Upper lobe of left lung (tissue), 6 donors: ENCODE measurements around the gene KIF25. TPM values are rescaled to one million over a fixed set of nuclear protein-coding genes. Genes with fewer than 3 reads are reported as not detected.

ENCODE experiments used
- ATAC-seq, 2 donors: fragments of 200-7000 bp; cut with Tn5 transposase; one replicate each; pipeline ENCODE4 v1.9.1; 2022; ENCODE audit warnings: mild to moderate bottlenecking in 2 of 2, moderate library complexity in 2 of 2; ENCODE audit not compliant: low FRiP score in 2 of 2
- DNase-seq, 2 donors: peaks; one replicate each; pipeline ENCODE4 v3.0.0-alpha.2; 2019 to 2020
- H3K27ac ChIP-seq, 4 donors: fragments of 200-600 bp; sonication (generic); one replicate each; pipeline ENCODE4 v1.5.1; 2016 to 2019
- H3K27me3 ChIP-seq, 4 donors: fragments of 200-600 bp; sonication (generic); one replicate each; pipeline ENCODE4 v1.5.1; 2017 to 2019
- H3K36me3 ChIP-seq, 4 donors: fragments of 200-600 bp; sonication (generic); one replicate each; pipeline ENCODE4 v1.5.1; 2016 to 2019
- H3K4me1 ChIP-seq, 4 donors: fragments of 200-600 bp; sonication (generic); one replicate each; pipeline ENCODE4 v1.5.1; 2018 to 2019
- H3K4me3 ChIP-seq, 4 donors: fragments of 200-600 bp; sonication (generic); one replicate each; pipeline ENCODE4 v1.5.1; 2017 to 2019; ENCODE audit warnings: mild to moderate bottlenecking in 2 of 4, moderate library complexity in 1 of 4
- H3K9me3 ChIP-seq, 4 donors: fragments of 200-600 bp; sonication (generic); one replicate each; pipeline ENCODE4 v1.5.1; 2018 to 2019
- EP300 ChIP-seq, 4 donors: sonication (generic); formaldehyde crosslinking; IDR thresholded peaks; one replicate each; pipeline ENCODE4 v1.5.1; 2017; ENCODE audit warnings: antibody characterized with exemption in 4 of 4, control low read depth in 2 of 4
- POLR2A ChIP-seq, 4 donors: fragments of 450-650 bp; IDR thresholded peaks; one replicate each; pipeline ENCODE4 v1.5.1; 2016 to 2017; ENCODE audit warnings: antibody characterized with exemption in 4 of 4, mild to moderate bottlenecking in 2 of 4
- POLR2AphosphoS5 ChIP-seq, 2 donors: sonication (generic); formaldehyde crosslinking; IDR thresholded peaks; one replicate each; pipeline ENCODE4 v1.5.1; 2017; ENCODE audit warnings: antibody characterized with exemption in 2 of 2
- WGBS, 2 donors: methylation state at CpG; one replicate each; pipeline ENCODE4 v1.1.5; 2017 to 2018; 5-methylcytosine and 5-hydroxymethylcytosine counted together
- total RNA-seq, 6 donors: library from RNA; depleted of rRNA in 4 of 6; stranded (reverse); fragments of >200 nt in 4 of 6; gene quantifications; one replicate each; pipeline versions ENCODE4 v1.1.0 to v1.2.1, GENCODE V29; 2016 to 2021
- TF ChIP-seq, protein P1 (sequence below), 6 experiments: fragments of 450-650 bp in 4 of 6; fragments of 200-600 bp in 2 of 6; sonication (generic) in 2 of 6; IDR thresholded peaks; one replicate each; pipeline ENCODE4 v1.5.1; 2016 to 2019; ENCODE audit warnings: antibody characterized with exemption in 6 of 6
- donor health status: DM: no; HTN: no; CAD: no; lungs with moderate emphysema.
- donor health status: DM: no; HTN: yes; CAD: no; lungs with severe emphysema.

KIF25 gene
- total RNA-seq, 6 donors from 2014 or later: 0.17 to 0.54 (median 0.30) TPM; not detected in 3

DNA sequence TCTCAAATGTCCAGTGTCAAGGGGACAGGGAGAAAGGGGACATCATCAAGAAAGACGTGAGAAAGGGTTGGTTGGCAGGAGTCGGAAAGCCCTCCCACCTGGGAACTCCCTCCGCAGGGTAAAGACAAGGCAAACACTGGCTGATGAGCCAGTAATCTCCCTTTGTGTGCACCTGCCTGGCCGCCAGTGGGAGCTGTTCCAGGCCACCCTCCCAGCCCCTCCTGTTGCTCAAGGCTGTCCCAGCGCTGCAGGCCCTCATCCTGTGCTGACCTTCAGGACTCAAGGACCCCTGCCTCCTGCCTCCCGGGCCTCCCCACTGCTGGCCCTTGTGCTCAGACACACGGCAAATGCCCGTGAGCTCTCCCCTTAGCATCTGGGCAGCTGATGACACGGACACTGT is 74.1 kb downstream of the KIF25 start:
- ATAC-seq (no peak), DNase-seq (no peak)
- no peaks in the 10 kb centered on the region for H3K4me1 ChIP-seq
- TF ChIP-seq POLR2AphosphoS5 (IDR thresholded peaks at IDR 0.05): no peak
- TF ChIP-seq, protein P1, sequence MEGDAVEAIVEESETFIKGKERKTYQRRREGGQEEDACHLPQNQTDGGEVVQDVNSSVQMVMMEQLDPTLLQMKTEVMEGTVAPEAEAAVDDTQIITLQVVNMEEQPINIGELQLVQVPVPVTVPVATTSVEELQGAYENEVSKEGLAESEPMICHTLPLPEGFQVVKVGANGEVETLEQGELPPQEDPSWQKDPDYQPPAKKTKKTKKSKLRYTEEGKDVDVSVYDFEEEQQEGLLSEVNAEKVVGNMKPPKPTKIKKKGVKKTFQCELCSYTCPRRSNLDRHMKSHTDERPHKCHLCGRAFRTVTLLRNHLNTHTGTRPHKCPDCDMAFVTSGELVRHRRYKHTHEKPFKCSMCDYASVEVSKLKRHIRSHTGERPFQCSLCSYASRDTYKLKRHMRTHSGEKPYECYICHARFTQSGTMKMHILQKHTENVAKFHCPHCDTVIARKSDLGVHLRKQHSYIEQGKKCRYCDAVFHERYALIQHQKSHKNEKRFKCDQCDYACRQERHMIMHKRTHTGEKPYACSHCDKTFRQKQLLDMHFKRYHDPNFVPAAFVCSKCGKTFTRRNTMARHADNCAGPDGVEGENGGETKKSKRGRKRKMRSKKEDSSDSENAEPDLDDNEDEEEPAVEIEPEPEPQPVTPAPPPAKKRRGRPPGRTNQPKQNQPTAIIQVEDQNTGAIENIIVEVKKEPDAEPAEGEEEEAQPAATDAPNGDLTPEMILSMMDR (IDR thresholded peaks at IDR 0.05): no peak
- no peak for TF ChIP-seq EP300 (IDR thresholded peaks at IDR 0.05)
- no peaks in the 10 kb centered on the region for H3K27me3 ChIP-seq
- 62 to 74% methylated on average over 4 to 9 of the region's 9 CpGs for WGBS, 2 donors
- no peaks in the 10 kb centered on the region for H3K9me3 ChIP-seq
- no peak overlapping the region for H3K4me3 ChIP-seq
- H3K27ac ChIP-seq: no peak overlapping the region
- no peaks in the 10 kb centered on the region for H3K36me3 ChIP-seq

DNA sequence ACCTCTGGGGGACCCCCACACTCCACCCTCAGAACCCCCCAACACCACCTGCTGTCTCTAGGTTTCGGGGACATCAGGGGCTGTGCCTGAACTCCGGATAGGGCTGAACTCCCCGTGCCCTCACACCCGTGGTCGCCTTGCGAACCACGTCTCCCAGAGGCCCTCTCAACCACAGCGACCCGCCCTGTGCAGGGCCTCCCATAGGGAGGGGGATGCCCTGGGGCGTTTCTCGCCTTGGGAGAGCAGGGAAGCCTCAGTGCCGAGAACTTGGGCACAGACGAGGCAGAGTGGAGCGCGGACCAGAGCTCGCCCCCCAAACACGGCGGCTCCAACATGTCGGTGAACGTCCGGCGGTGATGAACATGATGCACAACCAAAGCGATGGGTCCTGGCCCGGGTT is 74.8 kb downstream of the KIF25 start:
- H3K9me3 ChIP-seq: no peaks in the 10 kb centered on the region
- H3K36me3 ChIP-seq: no peaks in the 10 kb centered on the region
- H3K4me1 ChIP-seq: no peaks in the 10 kb centered on the region
- 88 to 90% methylated on average over 22 to 24 of the region's 24 CpGs for WGBS, 2 donors
- H3K27ac ChIP-seq: no peak overlapping the region
- no peak overlapping the region for H3K4me3 ChIP-seq
- ATAC-seq: no peak
- H3K27me3 ChIP-seq: no peaks in the 10 kb centered on the region
- TF ChIP-seq, protein P1 (IDR thresholded peaks at IDR 0.05): no peak
- TF ChIP-seq POLR2AphosphoS5 (IDR thresholded peaks at IDR 0.05): no peak
- TF ChIP-seq EP300 (IDR thresholded peaks at IDR 0.05): no peak
- TF ChIP-seq POLR2A (IDR thresholded peaks at IDR 0.05): no peak
- peak in 1 of 2 donors; percentile 67 for DNase-seq

DNA sequence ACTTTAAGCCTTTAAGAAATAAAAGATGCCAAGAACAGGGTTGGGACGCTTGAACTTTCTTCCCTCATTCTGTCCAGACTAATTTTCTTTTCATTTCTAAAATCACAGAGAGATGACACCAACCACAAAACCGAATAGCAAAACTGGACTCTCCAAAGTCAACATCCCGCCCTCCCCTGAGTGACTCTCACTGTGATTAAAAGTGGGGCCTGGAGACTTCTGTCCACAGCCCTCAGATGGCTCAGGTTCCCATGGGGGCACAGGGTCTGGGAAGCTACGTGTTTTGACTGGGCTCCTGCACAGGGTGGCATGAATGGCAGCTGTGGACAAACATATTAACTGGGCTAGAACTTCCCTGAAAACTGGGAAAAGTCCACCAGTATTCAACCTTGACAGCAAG is 75.3 kb downstream of the KIF25 start:
- Histone ChIP-seq H3K27ac (no peak overlapping the region), H3K36me3 (no peaks in the 10 kb centered on the region), H3K9me3 (no peaks in the 10 kb centered on the region), H3K4me3 (no peak overlapping the region), H3K27me3 (no peaks in the 10 kb centered on the region), H3K4me1 (no peaks in the 10 kb centered on the region)
- 65 to 81% methylated on average over 4 of the region's 4 CpGs for WGBS, 2 donors
- ATAC-seq (no peak), DNase-seq (no peak)
- TF ChIP-seq, protein P1 (IDR thresholded peaks at IDR 0.05): no peak
- TF ChIP-seq POLR2AphosphoS5 (IDR thresholded peaks at IDR 0.05): no peak
- no peak for TF ChIP-seq EP300 (IDR thresholded peaks at IDR 0.05)
- TF ChIP-seq POLR2A (IDR thresholded peaks at IDR 0.05): no peak

DNA sequence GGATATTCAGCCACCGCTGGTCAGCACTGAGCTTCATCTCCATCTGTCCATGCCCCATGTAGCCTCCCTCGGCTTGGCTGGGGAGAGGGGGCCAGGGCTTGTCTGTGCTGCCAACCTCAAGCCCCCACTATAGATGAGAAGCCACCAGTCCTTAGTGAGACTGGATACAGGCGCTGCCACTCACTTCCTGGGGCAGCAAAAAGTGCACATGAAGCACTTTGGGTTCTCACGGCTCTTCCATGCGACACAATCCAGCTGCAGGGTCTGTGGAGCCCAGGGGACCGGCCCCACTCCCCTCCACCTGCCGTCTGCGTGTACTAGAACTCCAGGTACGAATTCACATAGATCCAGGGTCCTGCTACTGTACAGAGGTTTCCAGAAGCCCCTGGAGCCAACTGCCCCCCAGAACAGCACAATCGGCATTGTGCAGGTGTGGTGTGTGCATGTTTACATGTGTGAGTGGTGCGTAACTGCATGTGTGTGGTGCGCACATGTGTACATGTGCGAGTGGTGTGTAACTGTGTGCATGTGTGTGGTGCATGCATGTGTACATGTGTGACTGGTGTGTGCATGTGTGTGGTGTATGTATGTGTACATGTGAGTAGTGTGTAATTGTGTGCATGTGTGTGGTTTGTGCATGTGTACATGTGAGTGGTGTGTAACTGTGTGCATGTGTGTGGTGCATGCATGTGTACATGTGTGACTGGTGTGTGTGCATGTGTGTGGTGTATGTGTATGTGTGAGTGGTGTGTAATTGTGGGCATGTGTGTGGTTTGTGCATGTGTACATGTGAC is 76.7 kb downstream of the KIF25 start:
- Histone ChIP-seq H3K27me3 (no peaks in the 10 kb centered on the region), H3K4me3 (no peak overlapping the region), H3K36me3 (no peaks in the 10 kb centered on the region), H3K27ac (no peak overlapping the region), H3K4me1 (no peaks in the 10 kb centered on the region), H3K9me3 (no peaks in the 10 kb centered on the region)
- WGBS, 2 donors: 90 to 94% methylated on average over 6 to 12 of the region's 13 CpGs
- TF ChIP-seq POLR2A (IDR thresholded peaks at IDR 0.05) (no peak), POLR2AphosphoS5 (IDR thresholded peaks at IDR 0.05) (no peak), EP300 (IDR thresholded peaks at IDR 0.05) (no peak)
- TF ChIP-seq, protein P1 (IDR thresholded peaks at IDR 0.05): no peak
- DNase-seq (peak in 1 of 2 donors; percentile 17), ATAC-seq (no peak)

DNA sequence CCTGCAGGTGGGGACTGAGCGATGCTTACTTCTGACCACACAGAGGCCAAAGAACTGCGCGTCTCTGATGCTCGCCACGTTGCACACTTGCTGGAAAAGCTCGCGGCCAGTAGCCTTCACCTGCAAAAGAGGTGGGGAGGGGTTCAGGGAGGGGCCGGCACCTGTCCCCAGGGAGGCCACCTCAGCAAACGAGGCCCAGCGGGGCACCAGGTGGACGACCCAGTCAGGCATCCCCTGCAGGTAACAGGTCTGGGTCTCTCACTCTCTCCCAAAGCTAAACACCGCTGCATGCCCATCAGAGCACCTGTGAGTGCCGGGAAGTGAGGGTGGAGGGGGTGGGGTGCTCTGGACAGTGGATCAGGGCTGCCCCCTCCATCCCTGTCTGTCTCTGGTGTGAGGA is 77.7 kb downstream of the KIF25 start:
- WGBS, 2 donors: 83 to 92% methylated on average over 13 of the region's 13 CpGs
- H3K4me1 ChIP-seq: no peaks in the 10 kb centered on the region
- ATAC-seq: no peak

More for the DNA sequence above, 77.7 kb downstream of the KIF25 start:
- H3K4me3 ChIP-seq: no peak overlapping the region
- TF ChIP-seq POLR2AphosphoS5 (IDR thresholded peaks at IDR 0.05): no peak
- TF ChIP-seq, protein P1 (IDR thresholded peaks at IDR 0.05): no peak
- TF ChIP-seq EP300 (IDR thresholded peaks at IDR 0.05): no peak
- TF ChIP-seq POLR2A (IDR thresholded peaks at IDR 0.05): no peak
- no peaks in the 10 kb centered on the region for H3K9me3 ChIP-seq
- H3K27me3 ChIP-seq: no peaks in the 10 kb centered on the region
- H3K36me3 ChIP-seq: no peaks in the 10 kb centered on the region
- peak in 1 of 2 donors; percentile 65 for DNase-seq
- no peak overlapping the region for H3K27ac ChIP-seq
